ENCODE data around the gene MAPK1.
"Not testable (repeated sequence)": the region's sequence is repeated elsewhere in the genome, so short reads cannot be mapped to it uniquely, and the experiment has no call there.

Gene MAPK1

DNA sequence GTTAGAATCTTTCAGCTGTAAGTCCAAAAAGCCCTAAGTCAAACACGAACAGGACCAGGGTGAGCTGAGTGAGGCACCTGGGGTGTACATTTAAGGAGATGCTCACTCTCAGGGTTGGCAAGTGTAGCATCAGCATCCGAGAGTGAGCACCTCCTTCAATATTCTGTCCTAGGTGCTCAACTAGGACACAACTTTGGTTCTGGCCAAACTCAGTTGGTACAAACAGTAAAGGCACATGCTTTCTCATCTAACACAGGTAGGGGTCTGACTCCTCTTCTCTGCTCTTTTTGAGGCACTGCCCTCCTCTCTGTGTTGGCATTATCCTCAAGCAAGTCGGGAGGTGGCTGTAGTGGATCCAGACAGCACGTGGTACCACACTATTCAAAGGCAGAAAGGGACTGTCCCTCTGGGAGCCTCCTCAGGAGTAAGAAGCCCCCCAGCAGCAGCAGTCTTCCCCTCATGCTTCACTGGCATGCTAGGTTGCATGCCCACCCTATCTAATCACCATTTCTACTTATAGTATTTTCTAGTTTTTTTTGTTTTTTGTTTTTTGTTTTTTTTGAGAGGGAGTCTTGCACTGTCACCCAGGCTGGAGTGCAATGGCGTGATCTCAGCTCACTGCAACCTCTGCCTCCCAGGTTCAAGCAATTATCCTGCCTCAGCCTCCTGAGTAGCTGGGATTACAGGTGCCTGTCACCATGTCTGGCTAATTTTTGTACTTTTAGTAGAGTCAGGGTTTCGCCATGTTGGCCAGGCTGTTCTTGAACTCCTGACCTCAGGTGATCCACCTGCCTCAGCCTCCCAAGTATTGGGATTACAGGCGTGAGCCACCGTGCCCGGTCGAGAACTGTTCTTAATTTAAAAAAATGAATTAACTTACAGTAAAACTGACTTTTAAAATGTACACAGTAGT, 14.7 kb upstream of the MAPK1 start:
- no peak for DNase-seq

DNA sequence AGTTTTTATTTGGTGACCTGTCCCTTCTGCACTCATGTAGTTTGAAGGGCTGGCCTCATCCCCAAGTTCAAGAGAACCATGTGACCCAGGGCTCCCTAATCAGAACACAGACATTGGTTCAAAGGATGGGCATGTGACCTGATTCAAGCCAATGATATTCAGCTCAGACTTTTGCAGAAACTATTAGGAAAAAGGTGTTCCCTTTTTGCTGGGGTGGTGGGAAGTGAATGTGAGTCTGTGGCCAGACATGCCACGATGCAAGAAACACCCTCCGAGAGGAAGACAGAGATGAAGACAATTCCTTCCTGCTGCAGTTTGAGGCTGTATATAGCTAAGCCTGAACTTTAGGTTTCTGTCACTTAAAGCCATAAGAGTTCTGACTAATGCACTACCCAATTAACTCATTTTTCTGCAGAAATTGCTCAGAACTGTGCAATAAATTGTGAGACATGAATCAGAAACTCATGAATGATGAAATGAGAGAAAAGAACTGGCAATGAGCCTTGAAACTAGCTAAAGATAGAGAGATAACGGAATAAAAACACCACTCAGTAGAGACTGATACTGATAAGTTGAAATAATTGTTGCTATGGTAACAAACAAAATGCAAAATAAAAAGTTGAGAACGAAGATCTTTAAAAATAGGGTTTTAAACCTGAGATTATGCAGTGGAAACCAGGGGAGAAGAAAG, 9.2 kb upstream of the MAPK1 start:
- DNase-seq: no peak

DNA sequence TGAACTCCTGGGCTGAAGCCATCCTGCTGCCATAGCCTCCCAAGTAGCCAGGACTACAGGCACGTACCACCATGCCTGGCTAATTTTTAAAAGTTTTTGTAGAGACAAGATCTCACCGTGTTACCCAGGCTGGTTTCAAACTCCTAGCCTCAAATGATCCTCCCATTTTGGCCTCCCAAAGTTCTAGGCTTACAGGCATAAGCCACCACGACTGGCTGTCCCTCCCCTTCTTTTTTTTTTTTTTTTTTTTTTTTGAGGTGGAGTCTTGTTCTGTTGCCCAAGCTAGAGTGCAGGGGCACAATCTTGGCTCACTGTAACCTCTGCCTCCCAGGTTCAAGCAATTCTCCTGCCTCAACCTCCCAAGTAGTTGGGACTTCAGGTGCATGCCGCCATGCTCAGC, 7.5 kb upstream of the MAPK1 start:
- not testable (repeated sequence) for DNase-seq

DNA sequence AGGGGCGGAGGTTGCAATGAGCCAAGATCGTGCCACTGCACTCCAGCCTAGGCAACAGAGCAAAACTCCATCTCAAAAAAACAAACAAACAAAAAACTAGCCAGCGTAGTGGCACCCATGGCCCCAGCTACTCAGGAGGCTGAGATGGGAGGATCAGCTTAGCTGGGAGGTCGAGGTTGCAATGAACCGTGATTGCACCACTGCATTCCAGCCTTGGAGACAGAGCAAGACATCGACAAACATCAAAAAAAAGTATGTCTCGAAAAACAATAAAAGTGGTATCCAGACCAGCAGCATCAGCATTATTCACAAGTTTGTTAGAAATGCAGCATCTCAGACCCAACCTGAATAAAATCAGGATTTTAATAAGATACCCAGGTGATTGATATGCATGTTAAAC, 6.2 kb upstream of the MAPK1 start:
- no peak for DNase-seq

DNA sequence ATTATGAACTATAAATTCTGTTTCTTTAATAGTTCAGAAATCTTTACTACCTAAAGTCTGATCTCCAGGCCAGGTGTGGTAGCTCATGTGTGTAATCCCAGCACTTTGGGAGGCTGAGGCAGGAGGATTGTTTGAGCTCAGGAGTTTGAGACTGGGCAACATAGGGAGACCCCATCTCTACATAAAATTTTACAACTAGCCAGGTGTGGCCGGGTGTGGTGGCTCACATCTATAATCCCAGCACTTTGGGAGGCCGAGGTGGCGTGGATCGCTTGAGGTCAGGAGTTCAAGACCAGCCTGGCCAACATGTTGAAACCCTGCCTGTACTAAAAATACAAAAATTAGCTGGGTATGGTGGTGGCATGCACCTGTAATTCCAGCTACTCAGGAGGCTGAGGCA, 5.3 kb upstream of the MAPK1 start:
- not testable (repeated sequence) for DNase-seq

DNA sequence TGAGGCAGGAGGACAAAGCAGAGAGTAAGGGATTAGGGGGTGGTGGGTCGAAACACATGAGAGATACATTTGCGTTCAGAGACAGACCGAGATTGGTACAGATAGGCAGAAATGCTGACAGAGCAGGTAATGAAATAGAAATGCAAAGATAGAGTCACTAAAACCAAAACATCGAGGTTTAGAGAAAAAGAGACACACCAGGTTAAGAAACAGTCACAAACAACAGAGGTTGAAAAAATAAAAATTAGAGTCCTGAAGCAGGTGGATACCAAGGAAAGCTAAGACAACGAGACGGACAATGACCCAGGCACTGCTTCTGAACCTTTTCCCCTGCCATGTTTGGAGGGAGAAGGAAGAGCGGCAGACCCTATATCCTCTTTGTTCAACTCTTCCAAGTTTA, 1.2 kb upstream of the MAPK1 start:
- DNase-seq: no peak

DNA sequence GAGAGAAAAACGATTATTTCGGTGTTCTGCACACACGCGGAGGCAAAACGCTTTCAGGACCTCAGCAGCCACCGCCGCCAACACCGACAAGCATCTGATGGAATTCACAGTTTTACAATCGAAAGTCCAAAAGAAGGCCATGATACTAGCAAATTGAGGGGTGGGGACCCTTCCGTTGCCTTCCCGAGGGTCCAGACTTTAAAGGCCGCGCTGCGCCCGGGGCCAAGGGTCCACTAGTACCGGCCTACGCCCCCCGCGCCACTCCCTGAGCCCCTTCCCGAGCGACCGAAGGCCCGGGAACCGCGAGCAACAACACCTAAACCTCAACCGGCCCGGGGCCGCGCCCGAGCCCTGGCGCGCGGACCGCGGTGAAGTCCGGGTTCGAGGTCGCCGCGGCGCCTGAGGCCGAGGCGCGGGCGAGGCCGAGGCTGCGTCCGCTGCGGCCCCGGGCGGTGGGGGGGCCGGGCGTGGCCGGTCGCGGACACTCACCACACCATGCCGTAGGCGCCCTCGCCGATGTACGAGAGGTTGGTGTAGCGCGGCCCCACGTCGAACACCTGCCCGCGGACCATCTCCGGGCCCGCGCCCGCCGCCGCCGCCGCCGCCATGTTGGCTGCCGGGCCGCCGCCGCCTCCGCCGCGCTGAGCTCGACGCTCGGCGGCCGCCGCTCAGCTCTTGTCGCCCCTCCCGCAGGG, 465 bp downstream of the MAPK1 start:
- no peak for DNase-seq

DNA sequence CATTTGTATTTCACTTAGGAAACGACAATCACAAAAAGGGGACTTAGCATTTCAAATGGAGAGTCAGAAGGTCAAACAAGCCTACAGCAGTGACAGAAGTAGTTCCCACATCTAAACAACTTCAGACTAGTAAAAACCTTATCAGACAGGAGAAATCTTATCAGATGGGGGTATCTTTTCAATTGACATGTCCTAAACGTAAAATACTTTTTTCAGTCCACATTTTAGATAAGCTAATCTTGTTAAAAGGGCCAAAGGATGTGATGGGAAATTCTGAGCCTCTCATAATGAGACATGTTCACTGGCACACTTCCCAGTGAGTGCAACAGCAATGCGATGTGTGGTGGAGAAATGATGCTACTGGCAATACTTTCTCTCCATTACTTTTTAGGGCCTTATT, 2.4 kb downstream of the MAPK1 start:
- DNase-seq: no peak

DNA sequence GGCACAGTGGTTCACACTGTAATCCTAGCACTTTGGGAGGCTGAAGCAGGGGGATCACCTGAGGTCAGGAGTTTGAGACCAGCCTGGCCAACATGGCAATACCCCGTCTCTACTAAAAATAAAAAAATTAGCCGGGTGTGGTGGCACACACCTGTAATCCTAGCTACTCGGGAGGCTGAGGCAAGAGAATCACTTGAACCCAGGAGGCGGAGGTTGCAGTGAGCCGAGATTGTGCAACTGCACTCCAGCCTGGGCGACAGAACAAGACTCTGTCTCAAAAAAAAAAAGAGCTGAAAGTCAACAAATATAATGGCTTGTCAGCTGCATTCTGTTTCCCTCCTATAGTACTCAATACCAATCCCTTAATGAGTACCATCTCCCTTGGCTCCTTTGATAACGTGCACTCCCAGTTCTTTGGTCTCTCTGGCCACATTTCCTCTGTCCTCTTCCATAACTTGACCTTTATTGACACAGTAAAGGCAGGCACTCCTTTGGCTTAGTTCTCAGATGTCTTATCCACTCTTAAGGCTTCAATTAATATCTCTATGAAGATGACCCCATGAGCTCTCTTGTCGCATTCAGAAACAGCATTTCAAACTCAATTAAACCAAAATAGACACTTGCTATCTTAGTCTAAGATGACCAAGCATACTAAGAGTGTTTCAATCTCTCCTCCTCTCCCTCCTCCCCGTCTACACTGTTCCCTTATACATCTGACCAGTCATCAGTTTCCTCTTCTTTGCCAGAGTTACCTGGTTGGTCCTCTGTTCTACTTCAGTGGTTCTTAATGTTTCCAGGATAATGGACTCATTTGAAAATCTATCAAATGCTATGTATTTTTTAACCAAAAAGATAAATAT, 4.8 kb downstream of the MAPK1 start:
- DNase-seq: no peak

DNA sequence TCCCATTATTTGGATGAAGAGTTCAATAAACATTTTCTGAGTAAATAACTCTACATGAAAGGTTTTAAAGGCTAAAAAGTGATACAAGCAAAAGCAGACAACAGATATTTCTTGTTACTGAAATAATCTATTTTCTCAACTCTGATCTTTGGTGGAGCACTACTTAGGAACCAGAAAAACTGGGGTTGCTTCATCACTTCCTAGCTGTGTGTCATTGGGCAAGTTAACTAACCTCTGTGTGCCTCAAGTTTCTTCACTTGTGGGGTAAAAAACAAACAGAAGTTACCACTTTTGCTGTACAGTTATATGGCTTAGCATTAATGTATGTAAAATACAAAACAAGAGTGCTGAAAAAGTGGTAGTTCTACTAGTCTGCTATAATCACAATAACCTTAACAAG, 5.6 kb downstream of the MAPK1 start:
- no peak for DNase-seq

DNA sequence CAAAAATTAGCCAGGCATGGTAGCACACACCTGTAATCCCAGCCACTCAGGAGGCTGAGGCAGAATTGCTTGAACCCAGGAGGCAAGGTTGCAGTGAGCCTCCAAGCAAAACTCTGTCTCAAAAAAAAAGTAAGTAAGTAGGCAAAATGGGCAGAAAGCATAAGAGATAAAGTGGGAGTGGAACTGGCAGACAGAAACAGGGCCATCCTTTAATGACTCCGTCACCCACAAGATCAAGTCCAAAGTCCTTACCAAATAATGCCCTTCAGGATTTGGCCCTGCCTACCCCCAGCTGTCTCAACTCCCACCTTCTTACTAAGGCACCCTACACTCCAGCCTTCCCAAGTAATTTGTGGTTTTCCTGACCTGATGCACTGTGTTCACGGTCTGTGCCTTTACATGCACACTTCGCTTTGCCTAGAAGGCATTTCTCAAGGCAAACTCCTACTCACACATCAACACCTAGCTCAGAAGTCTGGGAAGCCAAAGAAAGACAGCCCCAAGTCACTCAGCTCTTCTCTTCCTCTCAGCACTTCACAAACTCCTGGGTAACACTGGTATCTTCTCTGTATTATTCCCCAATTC, 6.1 kb downstream of the MAPK1 start:
- no peak for DNase-seq

DNA sequence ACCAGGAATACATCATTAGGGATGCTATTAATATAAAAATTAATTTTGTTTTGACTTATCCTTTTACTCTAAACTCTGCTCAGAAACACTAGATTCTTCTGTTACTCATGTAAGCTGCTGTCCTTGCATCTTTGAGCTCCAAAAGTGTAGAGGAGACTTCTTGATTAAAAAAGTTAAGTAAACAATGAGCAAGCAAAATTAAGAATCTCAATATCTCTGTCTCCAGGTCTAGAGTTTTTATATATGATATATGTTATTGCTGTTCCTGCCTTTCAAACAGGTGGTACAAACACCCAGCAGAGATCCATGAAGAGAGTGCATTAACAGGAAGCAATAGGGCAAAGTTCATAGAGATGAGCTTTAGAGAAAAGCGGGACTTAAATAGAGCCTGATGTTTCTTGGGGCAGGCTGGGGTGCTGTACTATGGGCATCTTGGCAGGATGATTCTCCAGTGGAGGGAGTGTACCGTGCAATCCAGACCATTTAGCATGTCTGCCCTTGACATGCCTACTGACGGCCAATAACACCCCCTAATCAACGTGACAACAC, 6.9 kb downstream of the MAPK1 start:
- no peak for DNase-seq

DNA sequence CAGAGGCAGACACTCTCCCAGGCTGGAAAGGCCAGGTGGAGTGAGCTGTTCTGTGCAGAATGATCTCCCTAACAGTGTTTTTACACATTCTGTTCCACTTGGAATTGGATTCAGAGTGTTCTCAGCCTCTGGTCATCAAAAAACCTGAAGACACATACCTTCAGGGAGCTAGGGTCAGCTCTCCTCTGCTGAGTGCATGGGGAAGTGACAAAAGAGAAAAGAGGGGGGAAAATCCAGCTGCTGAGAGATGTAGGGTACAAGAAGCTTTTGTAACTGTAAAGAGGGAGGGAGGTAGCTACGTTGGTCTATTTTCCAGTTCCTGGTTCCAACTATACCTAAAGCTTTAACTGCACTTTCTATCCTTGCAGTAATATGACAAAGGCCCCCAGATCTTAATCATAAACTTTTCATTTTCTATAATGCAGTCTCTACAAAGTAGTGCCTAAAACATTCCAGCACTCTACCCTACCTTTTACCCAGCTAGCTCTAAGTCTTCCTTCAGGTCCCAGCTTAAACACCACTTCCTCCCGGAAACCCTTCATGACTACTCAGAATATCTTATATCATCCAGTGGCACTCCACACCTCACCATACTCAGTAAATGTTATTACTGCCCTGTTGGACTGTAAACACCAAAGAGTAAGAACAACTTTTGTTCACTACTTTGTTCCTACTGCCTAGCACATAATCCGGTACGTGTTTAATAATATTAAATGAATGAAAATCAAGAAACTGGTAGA, 9.2 kb downstream of the MAPK1 start:
- DNase-seq: no peak

DNA sequence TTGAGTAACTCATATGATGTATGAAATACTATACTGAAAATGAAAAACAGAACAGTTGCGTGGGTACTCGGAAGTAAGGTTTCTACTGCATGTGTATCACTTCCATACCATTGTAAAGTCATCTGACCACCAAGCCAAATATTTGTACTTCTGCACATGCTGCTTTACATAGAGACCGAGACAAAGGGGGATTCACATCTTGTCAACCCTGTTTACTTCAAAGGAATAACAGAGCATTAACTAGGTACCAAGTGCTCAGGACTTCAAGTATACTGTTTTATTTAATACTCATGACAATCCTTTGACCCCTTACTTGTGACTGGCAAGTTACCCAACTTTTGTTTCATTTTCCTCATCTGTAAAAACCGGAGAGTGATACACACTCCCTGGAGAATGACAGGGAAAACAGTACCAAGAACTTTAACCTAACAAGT, 9.9 kb downstream of the MAPK1 start:
- DNase-seq: no peak

DNA sequence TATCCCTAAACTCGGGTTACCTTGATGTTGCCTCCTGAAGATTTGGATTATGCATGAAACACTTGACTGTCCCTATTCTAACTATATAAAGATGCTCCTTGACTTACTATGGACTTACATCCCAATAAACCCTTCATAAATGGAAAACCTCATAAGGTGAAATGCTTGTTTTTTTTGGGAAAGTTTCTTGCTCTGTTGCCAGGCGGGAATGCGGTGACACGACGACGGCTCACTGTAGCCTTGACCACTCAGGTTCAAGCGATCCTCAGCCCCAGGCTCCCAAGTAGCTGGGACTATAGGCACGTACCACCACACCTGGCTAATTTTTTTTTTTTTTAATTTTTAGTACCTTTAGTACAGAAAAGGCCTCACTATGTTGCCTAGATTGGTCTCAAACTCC, 10.6 kb downstream of the MAPK1 start:
- no peak for DNase-seq

DNA sequence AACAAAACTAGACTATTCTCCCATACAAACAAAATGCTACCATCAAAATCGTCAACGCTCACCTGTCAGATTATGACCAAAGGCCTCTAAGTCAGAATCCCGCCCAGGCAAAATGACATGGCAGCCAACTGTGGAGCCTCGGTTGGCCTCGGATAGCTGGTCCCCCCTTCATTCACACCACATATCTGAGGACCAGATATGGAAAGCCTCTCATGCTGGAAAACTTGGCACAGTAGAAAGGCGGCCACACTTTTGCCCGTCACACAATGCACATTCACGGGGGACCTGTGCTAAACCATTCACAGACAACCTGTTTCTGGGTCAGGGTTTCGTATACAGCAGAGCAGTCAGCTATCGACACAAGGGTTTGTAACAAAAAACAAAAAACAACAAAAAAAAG, 11.2 kb downstream of the MAPK1 start:
- DNase-seq: no peak

DNA sequence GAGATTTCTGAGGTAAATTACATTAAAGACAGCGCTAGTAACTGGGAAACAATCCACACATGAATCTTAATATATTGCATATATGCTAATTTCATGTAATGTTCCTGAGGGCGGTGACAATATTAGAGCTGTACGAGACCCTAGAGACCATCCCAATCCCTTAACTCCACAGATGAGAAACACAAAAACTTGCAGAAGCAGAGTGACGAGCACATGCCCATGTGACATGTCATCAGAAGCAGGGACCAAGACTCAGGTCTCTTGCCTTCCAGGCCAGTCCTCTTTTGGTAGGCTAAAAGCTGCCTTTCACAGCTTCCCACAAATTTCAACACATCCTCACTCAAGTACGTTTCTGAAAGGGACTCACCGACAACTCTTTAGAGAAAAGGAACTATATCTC, 11.8 kb downstream of the MAPK1 start:
- DNase-seq: no peak

DNA sequence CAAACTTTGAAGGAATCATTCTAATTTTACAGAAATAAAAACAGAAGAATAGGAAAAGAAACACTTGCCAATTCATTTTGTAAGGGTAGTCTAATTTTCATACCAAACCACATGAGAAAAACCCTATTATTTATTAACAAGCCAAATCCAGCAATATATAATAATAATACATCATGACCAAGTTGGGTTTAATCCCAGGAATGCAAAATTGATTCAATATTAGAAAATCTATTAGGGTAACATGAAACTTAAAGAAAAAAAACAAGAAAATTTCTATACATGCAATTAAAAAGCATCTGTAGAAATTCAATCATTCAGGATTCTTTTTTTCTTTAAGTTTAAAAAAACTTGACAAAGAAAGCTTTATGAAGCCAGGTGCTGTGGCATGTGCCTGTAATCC, 16.8 kb downstream of the MAPK1 start:
- no peak for DNase-seq

DNA sequence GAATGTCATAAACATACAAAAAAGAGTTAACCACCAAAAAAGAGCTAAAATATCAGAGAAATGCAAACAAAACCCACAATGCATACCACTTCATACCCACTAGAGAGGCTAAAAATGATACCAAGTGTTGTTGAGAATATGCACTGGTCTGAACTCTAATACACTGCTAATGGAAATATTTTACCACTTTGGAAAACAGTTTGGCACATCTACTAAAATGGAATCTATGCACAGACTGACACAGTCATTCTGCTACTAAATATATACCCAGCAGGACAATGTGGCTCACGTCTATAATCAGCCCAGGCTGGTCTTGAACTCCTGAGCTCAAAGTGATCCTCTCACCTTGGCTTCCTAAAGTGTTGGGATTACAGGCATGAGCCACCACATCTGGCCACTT, 18.0 kb downstream of the MAPK1 start:
- DNase-seq: no peak

DNA sequence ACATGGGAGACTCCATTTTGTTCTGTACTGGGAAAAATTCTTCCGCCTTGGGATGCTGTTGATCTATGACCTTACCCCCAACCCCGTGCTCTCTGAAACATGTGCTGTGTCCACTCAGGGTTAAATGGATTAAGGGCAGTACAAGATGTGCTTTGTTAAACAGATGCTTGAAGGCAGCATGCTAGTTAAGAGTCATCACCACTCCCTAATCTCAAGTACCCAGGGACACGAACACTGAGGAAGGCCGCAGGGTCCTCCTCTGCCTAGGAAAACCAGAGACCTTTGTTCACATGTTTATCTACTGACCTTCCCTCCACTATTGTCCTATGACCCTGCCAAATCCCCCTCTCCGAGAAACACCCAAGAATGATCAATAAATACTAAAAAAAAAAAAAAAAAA, 19.4 kb downstream of the MAPK1 start:
- not testable (repeated sequence) for DNase-seq

Data from DMS79 treated with DMSO at 0.1 percent for 48 hours (cell line).